HepG2 (cell line): ENCODE measurements around the gene NCOA1. TPM values are rescaled to one million over a fixed set of nuclear protein-coding genes. Genes with fewer than 3 reads are reported as not detected.

Experiments used
- CREBL2 ChIP-seq: sonication (generic); formaldehyde crosslinking; IDR thresholded peaks from 2 replicates; pipeline ENCODE4 v1.8.1; 2023; ENCODE audit warnings: missing genetic modification reagents, mild to moderate bottlenecking, borderline replicate concordance
- HOXD1 ChIP-seq: sonication (generic); formaldehyde crosslinking; IDR thresholded peaks from 2 replicates; pipeline ENCODE4 v1.5.0; 2020; ENCODE audit warnings: missing genetic modification reagents
- KLF12 ChIP-seq: sonication (generic); formaldehyde crosslinking; IDR thresholded peaks from 2 replicates; pipeline ENCODE4 v1.4.0; 2020; ENCODE audit warnings: missing genetic modification reagents, borderline replicate concordance
- KLF15 ChIP-seq: sonication (generic); formaldehyde crosslinking; IDR thresholded peaks from 2 replicates; pipeline ENCODE4 v1.8.1; 2023; ENCODE audit warnings: borderline replicate concordance, mild to moderate bottlenecking, inconsistent platforms, missing genetic modification reagents, mixed read lengths
- MAFG ChIP-seq: sonication (generic); formaldehyde crosslinking; IDR thresholded peaks from 2 replicates; pipeline ENCODE4 v1.5.1; 2020; ENCODE audit warnings: mild to moderate bottlenecking, missing genetic modification reagents
- MYNN ChIP-seq: sonication (generic); formaldehyde crosslinking; IDR thresholded peaks from 2 replicates; pipeline ENCODE4 v1.4.0; 2020; ENCODE audit warnings: mild to moderate bottlenecking, low read depth, missing genetic modification reagents
- NFYC ChIP-seq: IDR thresholded peaks from 2 replicates; pipeline ENCODE4 v1.6.1; 2016; ENCODE audit warnings: missing genetic modification reagents, missing compliant biosample characterization
- POLR2AphosphoS2 ChIP-seq: IDR thresholded peaks from 2 replicates; pipeline ENCODE4 v1.6.1; 2011; ENCODE audit warnings: low read depth, low read length, improper control_type of control experiment
- SKI ChIP-seq: fragments of 450-650 bp; IDR thresholded peaks from one replicate; pipeline ENCODE4 v1.6.1; 2018; ENCODE audit warnings: mild to moderate bottlenecking; ENCODE audit not compliant: partially characterized antibody
- TBL1XR1 ChIP-seq: fragments of 150-350 bp; IDR thresholded peaks from 2 replicates; pipeline ENCODE4 v1.6.1; 2014; ENCODE audit warnings: borderline replicate concordance, low read length; ENCODE audit not compliant: partially characterized antibody
- TMF1 ChIP-seq: sonication (generic); formaldehyde crosslinking; IDR thresholded peaks from 2 replicates; pipeline ENCODE4 v1.8.1; 2022; ENCODE audit warnings: low read depth, missing genetic modification reagents
- ZBTB20 ChIP-seq: sonication (generic); formaldehyde crosslinking; IDR thresholded peaks from 2 replicates; pipeline ENCODE4 v1.8.1; 2023; ENCODE audit warnings: missing genetic modification reagents, low read depth, mild to moderate bottlenecking, borderline replicate concordance
- ZNF292 ChIP-seq: sonication (generic); formaldehyde crosslinking; IDR thresholded peaks from 2 replicates; pipeline ENCODE4 v1.8.1; 2022; ENCODE audit warnings: mild to moderate bottlenecking, low read depth, missing genetic modification reagents, borderline replicate concordance
- ZNF296 ChIP-seq: sonication (generic); formaldehyde crosslinking; conservative IDR thresholded peaks from 2 replicates; pipeline ENCODE4 v1.5.0; 2020; ENCODE audit warnings: mild to moderate bottlenecking, missing genetic modification reagents
- ZNF460 ChIP-seq: sonication (generic); formaldehyde crosslinking; IDR thresholded peaks from 2 replicates; pipeline ENCODE4 v1.5.1; 2020; ENCODE audit warnings: missing genetic modification reagents, mild to moderate bottlenecking, borderline replicate concordance
- ZNF629 ChIP-seq: sonication (generic); formaldehyde crosslinking; conservative IDR thresholded peaks from 2 replicates; pipeline ENCODE4 v1.5.0; 2020; ENCODE audit warnings: missing genetic modification reagents
- ZNF713 ChIP-seq: sonication (generic); formaldehyde crosslinking; IDR thresholded peaks from 2 replicates; pipeline ENCODE4 v1.4.0; 2020; ENCODE audit warnings: mild to moderate bottlenecking, missing genetic modification reagents
- ZNF740 ChIP-seq: sonication (generic); formaldehyde crosslinking; IDR thresholded peaks from 2 replicates; pipeline ENCODE4 v1.4.0; 2020; ENCODE audit warnings: missing genetic modification reagents
- ZNF761 ChIP-seq: sonication (generic); formaldehyde crosslinking; conservative IDR thresholded peaks from 2 replicates; pipeline ENCODE4 v1.4.0; 2020; ENCODE audit warnings: mild to moderate bottlenecking, missing genetic modification reagents
- ZNF766 ChIP-seq: sonication (generic); formaldehyde crosslinking; IDR thresholded peaks from 2 replicates; pipeline ENCODE4 v1.5.0; 2020; ENCODE audit warnings: missing genetic modification reagents, borderline replicate concordance
- polyA plus RNA-seq, 8 experiments: library from polyadenylated mRNA; depleted of rRNA in 3 of 8; stranded (reverse) in 7 of 8; unstranded in 1 of 8; fragments of >200 nt; fragmentation: Illumina TruSeq in 4 of 8; extraction: Trizol in 4 of 8; gene quantifications; 2 replicates each; pipeline versions ENCODE4 v1.2.1 to v1.2.3, GENCODE V29; 2011 to 2016; ENCODE audit warnings: low read depth in 4 of 8, missing spikeins in 1 of 8, mixed read lengths in 1 of 8; ENCODE audit not compliant: insufficient read depth in 1 of 8
- total RNA-seq, 5 experiments: library from RNA; depleted of rRNA; stranded (reverse); fragments of >200 nt; fragmentation: Illumina TruSeq; extraction: Trizol; gene quantifications; 2 replicates each; pipeline ENCODE4 v1.2.3, GENCODE V29; 2016; ENCODE audit warnings: low read depth in 1 of 5
- TF ChIP-seq, protein P1 (sequence below): sonication (generic); formaldehyde crosslinking; IDR thresholded peaks from 2 replicates; pipeline ENCODE4 v1.4.0; 2020; ENCODE audit warnings: mild to moderate bottlenecking, missing genetic modification reagents
- TF ChIP-seq, protein P2 (sequence below), 2 experiments: fragments of 450-650 bp in 1 of 2; sonication (generic) in 1 of 2; formaldehyde crosslinking; IDR thresholded peaks; 2 replicates each; pipeline versions ENCODE4 v1.5.0 to v1.8.0; 2020 to 2022; ENCODE audit warnings: mild to moderate bottlenecking in 1 of 2, missing genetic modification reagents in 1 of 2
- TF ChIP-seq, protein P3 (sequence below): sonication (generic); formaldehyde crosslinking; IDR thresholded peaks from 2 replicates; pipeline ENCODE4 v1.8.0; 2022; ENCODE audit warnings: mild to moderate bottlenecking, missing genetic modification reagents, moderate library complexity

NCOA1 gene
- total and polyA plus RNA-seq, 2 of the 13 experiments (the other 11 are each of a cell fraction or from before 2014, with no cell fraction given) = 10.0 to 10.4 TPM

- TF ChIP-seq KLF15 (CRISPR knock-in tag) (peak; percentile 84; the same call in 1 of the 2 replicates), MYNN (CRISPR knock-in tag) (no peak; the same call in 1 of the 2 replicates), HOXD1 (CRISPR knock-in tag) (peak; percentile 65; the same call in 1 of the 2 replicates), POLR2AphosphoS2 (peak; percentile 82; the same call in 1 of the 2 replicates), ZNF761 (CRISPR knock-in tag) (peak; percentile 90), KLF12 (CRISPR knock-in tag) (peak; percentile 99), ZNF629 (peak; percentile 3; the same call in 1 of the 2 replicates), TBL1XR1 (peak; percentile 44), ZNF460 (CRISPR knock-in tag) (peak; percentile 39; the same call in 1 of the 2 replicates), ZBTB20 (CRISPR knock-in tag) (0 out of 2 replicates have a peak, but pooled peaks have one; percentile 21), ZNF292 (CRISPR knock-in tag) (peak; percentile 70; the same call in 1 of the 2 replicates), ZNF766 (CRISPR knock-in tag) (peak; percentile 63; the same call in 1 of the 2 replicates), SKI (peak; percentile 32), MAFG (CRISPR knock-in tag) (no peak), ZNF296 (CRISPR knock-in tag) (no peak), TMF1 (peak; percentile 50; the same call in 1 of the 2 replicates), NFYC (CRISPR knock-in tag) (no peak; the same call in none of the 2 replicates), ZNF740 (CRISPR knock-in tag) (no peak), ZNF713 (CRISPR knock-in tag) (no peak), CREBL2 (CRISPR knock-in tag) (no peak)
- TF ChIP-seq, protein P1, sequence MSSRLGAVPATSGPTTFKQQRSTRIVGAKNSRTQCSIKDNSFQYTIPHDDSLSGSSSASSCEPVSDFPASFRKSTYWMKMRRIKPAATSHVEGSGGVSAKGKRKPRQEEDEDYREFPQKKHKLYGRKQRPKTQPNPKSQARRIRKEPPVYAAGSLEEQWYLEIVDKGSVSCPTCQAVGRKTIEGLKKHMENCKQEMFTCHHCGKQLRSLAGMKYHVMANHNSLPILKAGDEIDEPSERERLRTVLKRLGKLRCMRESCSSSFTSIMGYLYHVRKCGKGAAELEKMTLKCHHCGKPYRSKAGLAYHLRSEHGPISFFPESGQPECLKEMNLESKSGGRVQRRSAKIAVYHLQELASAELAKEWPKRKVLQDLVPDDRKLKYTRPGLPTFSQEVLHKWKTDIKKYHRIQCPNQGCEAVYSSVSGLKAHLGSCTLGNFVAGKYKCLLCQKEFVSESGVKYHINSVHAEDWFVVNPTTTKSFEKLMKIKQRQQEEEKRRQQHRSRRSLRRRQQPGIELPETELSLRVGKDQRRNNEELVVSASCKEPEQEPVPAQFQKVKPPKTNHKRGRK (CRISPR knock-in tag) = no peak
- TF ChIP-seq, protein P2, sequence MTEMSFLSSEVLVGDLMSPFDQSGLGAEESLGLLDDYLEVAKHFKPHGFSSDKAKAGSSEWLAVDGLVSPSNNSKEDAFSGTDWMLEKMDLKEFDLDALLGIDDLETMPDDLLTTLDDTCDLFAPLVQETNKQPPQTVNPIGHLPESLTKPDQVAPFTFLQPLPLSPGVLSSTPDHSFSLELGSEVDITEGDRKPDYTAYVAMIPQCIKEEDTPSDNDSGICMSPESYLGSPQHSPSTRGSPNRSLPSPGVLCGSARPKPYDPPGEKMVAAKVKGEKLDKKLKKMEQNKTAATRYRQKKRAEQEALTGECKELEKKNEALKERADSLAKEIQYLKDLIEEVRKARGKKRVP (CRISPR knock-in tag; IDR thresholded peaks at IDR 0.05) = peak in 1 of 2 experiments; percentile 86; a peak in 2 of 4 replicates
- TF ChIP-seq, protein P3, sequence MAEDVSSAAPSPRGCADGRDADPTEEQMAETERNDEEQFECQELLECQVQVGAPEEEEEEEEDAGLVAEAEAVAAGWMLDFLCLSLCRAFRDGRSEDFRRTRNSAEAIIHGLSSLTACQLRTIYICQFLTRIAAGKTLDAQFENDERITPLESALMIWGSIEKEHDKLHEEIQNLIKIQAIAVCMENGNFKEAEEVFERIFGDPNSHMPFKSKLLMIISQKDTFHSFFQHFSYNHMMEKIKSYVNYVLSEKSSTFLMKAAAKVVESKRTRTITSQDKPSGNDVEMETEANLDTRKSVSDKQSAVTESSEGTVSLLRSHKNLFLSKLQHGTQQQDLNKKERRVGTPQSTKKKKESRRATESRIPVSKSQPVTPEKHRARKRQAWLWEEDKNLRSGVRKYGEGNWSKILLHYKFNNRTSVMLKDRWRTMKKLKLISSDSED (CRISPR knock-in tag) = peak; percentile 74; the same call in 1 of the 2 replicates
Observed at GRCh38 chr2:24792874-24793760, 302.1 kb downstream of the NCOA1 start, which contains the start of the genes CENPO and PTRHD1 (continued).
